ENCODE results near the gene RTN4IP1.
A peak's percentile ranks its signal among the peaks of the same experiment; 100 is the strongest.

The RTN4IP1 gene, protein sequence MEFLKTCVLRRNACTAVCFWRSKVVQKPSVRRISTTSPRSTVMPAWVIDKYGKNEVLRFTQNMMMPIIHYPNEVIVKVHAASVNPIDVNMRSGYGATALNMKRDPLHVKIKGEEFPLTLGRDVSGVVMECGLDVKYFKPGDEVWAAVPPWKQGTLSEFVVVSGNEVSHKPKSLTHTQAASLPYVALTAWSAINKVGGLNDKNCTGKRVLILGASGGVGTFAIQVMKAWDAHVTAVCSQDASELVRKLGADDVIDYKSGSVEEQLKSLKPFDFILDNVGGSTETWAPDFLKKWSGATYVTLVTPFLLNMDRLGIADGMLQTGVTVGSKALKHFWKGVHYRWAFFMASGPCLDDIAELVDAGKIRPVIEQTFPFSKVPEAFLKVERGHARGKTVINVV

DNA sequence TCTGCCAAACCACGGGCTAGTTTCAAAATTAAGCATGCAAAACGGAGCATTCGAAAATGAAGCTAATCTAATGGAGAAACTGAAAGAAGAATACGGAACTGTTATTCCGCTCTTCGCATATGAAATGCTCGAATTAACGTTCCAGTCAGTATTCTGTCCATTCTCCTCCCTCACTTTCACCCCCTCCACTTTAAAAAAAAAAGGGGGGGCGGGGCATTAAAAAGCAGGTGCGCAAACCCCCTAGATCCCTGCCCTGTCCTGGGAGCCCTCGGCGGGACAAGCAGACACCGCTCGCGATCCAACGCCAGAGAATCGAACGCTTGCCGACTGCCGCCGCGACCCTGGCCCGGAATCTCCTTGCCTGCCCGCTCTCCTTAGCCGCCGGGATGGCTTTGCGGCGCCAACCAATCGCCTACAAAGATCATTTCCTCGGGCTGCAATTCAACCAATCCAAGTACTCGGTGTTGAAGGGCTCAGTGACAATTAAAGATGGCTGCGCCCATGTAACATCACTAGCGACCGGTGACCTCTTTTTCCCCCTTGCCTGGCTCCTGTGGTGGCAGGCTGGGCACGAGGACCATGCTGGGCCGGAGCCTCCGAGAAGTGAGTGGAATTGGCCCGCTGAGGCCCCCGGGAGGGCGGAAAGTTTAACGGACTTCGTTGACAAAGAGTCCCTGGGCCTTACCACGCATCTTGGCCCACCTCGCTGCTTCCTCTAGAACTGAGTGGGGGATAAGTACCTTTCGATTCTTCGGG, at the start of gene RTN4IP1, which contains the start of gene QRSL1:
Gene RTN4IP1 (minus strand): TSS at position 396 of the 756 bp plus-strand sequence. CDS start 477 bp downstream, outside the sequence.
Gene QRSL1 (plus strand): TSS at position 476 of the 756 bp plus-strand sequence. CDS start 104 bp downstream, at position 580.
- DNase-seq = peak; percentile 92

DNA sequence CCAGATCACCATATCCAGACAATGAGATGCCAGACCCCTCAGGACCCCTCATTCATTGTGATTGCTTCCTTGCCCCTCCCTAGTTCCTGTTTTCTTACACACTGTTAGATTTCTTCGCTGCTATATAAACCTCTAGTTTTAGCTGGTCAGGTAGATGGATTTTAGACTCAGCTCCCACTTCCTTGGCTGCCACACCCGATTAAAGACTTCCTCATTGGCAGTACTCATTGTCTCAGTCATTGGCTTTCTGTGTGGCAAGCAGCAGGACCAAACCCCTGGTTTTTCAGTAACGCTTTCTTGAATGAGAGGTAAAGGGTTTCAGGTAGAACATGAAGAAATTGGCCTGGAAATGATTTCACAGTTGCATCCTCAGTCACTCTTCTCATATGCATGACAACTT, 48.0 kb upstream of the RTN4IP1 start:
- no peak for DNase-seq

DNA sequence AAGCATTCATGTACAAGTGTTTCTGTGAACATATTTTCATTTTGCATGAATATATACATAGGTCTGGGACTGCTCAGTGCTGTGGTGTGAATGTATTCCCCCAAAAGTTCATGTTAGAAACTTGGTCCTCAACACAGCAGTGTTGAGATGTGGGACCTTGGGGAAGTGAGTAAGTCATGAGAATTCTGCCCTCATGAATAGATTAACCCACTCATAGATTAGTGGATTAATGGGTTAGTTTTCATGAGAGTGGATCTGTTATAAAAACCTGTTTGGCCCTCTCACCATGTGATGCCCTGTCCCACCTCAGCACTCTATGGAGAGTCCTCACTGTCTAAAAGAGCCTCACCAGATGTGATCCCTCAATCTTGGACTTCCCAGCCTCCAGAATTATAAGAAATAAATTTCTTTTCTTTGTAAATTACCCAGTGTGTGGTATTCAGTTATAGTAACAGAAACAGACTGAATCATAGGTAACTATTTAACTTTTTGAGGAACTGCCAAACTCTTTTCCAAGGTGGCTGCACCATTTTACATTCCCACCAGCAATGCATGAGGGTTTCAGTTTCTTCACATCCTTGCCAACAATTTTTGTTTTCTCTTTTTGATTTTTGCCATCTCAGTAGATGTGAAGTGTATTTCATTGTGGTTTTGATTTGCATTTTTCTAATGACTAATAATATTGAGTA, 45.4 kb upstream of the RTN4IP1 start:
- DNase-seq = no peak

DNA sequence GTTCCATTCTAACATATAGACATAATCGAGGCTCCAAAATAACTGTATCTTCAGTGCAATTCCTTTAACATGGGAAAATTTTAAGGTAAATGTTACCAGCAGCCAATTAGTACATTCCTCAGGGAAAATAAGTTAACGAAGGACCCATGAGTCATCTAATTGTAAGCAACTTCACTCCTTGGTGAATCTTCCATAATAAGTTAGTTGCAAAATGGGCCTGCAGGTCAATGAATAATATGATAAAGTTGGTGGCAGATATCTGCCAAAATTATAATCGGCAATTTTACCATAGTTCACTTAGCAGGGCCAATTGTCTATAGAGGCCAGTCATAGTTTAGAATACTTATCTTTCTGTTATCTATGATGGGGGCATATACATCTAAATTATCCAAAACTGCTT, 42.4 kb upstream of the RTN4IP1 start:
- DNase-seq = no peak

DNA sequence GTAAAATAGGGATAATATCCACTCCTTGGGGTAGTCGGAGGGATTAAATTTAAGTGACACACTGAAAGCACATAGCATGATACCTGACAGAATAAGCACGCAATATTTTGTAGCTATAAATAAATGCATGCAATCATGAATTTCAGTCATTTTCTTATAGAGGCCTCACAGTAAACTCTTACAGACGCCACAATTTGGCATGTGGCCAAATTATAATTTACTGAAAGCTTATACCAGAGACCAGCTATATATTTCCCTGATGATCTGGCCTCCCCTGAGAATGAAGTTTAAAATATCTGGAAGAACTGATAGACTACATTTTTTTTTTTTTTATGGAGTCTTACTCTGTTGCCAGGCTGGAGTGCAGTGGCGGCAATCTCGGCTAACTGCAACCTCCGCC, 40.9 kb upstream of the RTN4IP1 start:
- no peak for DNase-seq

DNA sequence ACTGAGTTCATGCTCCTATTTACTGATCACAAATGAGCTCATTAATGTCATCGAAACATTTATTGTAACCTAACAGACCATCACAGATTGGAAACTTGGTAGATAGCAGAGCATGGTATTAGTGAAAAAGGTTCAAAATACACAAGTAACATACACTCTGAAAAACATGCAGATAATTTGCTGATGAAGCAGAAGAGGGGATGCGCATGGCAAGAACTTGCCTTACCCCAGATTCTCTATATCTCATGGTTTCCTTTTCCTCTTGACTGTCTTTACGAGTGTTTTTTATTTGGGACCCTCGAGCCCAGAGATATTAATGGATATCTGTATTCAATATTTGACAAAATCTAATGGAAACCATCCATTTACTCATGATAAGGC, 37.7 kb upstream of the RTN4IP1 start:
- DNase-seq = no peak

DNA sequence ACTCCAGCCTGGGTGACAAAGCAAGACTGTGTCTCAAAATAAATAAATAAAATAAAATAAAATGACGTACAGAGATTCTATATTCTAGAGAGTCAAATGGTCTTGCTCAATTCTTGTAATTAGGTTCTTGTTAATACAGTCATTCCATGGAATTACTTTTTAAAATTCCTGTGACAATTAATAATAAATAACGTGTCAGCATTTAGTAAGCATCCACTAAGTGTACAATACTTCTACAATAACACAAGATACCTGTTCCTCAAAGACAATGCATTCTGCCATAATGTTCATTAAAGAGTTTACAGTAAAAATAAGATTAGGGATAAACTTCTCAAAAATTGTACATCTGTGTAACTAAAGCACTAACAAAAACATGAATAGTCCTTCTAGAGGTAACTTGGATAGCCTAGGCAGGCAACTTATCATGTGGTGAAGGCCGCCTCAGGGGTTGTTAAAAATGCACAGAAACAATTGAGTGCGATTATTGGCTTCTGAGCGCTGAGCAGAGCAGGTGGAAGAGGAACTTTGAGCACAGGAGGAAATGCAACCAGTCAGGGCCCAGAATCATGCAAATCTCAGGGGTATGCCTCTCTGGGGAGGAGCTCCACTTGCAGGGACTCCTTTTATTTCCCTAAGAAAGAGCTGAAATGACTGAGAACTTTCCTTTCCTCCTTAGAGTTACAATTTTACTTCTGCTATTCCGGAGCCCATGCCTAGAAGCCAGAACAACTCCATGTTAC, 37.2 kb upstream of the RTN4IP1 start:
- DNase-seq = no peak

DNA sequence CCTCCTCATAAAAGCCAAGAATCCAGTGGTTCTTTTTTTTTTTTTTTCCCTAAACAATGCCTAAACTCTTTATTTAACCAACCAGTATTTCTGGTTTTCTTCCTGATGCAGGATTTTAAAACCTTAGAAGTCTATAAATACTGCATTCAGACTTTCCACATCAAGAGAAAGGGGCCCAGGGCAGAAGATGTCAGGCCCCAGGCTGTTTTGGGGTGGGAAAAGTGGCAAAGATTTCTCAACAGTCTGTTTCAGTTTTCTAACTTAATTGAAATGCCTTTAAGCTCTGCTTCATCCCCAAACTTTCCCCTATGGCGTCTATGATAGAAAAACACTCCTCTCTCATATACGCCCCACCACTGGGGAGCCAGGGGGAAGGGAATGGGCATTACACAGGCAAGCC, 33.2 kb upstream of the RTN4IP1 start:
- no peak for DNase-seq

DNA sequence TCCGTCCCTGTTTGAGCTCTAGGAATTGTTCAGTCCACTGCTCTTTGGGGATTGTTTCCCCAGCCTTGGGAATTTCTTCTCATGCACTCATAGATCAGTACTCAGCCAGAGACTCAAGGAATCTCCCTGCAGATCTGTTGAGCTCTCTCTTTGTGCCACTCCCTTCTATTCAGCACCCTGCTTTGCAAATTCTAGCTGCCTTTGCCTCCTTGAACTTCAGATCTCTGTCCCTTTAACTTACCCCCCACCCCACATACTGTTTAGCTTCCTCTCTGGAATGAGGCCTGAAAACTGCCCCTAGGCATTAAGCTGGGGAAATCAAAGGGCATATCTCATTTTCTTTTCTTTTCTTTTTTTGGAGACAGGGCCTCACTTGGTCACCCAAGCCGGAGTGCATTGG, 30.6 kb upstream of the RTN4IP1 start:
- DNase-seq = no peak

DNA sequence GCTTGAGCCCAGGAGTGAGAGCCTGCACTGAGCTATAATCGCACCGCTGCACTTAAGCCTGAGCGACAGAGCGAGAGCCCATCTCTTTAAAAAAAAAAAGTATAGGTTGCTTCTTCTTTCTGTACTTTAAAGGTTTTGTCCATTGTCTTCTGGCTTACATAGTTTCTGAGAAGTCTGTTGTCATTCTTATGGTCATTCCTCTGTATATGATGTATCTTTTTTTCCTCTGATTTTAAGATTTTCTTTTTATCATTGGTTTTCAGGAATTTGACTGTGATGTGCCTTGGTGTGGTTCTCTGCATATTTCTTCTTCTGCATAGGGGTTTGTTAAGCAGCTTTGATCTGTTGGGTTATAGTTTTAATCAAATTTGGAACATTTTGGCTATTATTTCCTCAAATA, 29.2 kb upstream of the RTN4IP1 start:
- no peak for DNase-seq

DNA sequence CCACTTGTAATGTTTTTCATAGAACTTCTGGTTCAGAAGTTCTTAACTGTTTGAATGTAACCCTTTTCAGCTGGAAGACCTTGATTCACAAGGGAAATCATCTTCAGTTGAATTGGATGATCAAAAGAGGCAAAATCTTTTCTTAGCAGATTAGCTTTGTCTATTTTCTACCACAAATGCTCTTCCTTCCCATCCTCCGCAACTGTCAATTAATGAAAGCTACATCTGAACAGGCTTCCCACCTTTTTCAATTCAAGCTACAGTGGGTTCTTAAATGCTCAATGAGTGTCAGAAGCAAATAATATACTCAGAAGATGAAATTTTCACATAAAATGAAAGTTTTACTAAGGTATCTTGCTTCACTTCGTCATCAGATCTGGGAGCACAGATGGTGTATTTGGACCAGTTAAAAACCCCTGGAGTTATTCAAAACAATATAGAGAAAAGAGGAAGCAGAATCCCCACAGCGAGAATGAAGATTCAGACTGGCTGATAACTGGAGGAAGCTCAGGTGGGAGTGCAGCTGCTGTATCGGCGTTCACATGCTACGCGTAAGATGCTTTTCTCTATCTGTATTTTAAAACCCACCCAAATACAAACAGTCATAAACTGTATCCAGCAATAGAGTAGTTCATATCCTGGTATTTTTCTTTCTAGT, 19.5 kb upstream of the RTN4IP1 start:
- DNase-seq = no peak

DNA sequence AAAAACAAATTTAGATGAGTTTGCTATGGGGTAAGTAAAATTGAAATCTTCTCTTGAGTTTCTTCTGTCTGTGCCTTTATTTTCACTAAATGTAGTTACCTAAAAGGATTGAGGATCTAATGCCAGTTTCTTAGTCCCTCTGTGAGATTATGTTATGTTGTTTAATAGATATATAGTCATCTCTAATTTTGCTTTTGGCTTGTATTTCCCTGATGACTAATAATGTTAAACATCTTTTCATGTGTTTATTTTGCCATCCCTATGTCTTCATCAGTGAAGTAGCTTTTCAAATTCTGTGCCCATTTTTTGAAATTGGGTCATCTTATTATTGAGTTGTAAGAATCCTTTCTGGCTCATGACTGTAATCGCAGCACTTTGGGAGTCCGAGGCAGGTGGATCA, 13.8 kb upstream of the RTN4IP1 start:
- DNase-seq = no peak

DNA sequence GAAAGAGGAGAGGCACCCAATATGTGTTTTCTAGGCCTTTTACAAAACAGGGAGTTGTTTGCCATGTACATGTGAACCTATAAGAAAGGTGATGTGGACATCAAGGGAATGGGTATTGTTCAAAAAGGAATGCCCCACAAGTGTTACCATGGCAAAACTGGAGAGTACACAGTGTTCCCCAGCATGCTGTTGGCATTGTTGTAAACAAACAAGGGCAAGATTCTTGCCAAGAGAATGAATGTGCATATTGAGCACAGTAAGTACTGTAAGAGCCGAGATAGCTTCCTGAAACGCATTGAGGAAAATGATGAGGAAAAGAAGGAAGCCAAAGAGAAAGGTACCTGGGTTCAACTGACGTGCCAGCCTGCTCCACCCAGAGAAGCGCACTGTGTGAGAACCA, 13.2 kb upstream of the RTN4IP1 start:
- no peak for DNase-seq

DNA sequence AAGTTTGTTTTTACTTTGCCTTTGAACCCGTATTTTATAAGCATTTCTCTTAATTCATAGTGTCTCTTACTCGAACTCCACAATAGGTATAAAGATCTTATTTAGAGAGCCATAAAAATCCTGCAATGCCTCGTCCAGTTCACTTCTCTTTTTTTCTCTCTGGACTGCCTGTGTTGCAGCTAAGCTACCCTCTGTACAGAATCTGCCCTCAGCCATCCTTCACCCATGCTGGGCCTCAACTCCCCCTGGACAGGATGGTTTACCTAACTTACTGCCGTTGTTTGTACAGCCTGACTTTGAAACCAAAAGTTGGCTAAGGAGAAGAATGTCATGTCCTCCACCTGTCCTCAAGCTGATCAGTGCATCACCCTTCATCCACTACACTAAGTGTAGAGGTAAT, 10.5 kb upstream of the RTN4IP1 start:
- DNase-seq = no peak

DNA sequence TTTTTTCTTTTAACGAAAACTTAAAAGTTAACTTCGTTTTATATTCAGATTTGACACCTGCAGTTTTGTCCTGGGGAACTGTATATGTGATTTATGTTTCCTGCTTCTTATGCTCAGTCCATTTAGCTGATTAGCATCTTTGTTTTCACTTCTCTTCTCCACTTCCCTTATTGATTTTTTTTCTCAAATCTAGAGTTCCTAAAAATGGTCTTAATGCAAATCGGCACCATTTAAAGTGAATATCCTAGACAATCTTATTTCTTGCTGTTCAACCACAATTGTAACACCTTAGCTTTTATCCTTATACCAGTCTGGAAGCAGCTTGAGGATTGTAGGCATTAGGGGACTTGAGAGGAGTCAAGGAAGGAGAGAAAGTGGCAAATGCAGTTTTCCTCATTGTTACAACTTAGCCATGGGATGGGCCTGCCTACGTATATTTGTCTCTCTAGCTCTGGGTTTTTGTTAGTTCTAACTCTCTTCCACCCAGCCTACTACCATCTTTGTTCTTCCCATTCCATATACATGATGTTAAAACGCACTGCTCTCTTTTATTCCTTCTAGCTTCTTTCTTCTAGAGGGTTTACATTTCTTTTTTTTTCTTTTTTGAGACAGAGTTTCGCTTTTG, 8.5 kb upstream of the RTN4IP1 start:
- no peak for DNase-seq

DNA sequence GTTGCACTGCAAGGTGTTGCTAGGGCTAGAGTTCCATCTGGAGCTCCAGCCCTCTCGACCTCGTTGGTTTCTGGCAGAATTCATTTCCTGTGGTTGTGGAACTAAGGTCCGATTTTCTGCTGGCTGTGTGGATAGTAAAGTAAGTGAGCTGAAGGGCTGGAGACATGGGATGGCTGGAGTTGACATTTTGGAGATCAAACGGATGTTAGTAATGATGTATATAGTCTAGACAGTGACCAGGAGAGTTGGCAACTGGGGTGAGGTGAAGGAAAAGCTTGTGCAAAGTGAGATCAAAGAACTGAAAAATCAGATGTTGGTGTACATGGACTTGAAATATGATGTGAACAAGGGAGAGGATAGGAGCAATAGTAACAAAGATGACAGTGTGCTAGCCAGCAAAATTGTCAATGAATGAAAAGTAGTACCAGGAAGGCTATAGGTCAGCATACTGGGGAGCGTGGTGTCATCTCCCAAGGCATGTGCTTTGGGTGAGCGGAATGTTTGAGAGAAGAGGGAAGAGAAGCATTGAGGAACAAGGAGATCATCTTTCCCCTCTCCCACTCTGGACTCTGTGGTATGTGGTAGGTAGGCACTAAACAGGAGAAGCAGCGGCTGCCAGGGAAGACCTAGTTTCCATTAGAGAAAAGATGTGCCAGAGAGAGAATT, 7.9 kb upstream of the RTN4IP1 start:
- no peak for DNase-seq

DNA sequence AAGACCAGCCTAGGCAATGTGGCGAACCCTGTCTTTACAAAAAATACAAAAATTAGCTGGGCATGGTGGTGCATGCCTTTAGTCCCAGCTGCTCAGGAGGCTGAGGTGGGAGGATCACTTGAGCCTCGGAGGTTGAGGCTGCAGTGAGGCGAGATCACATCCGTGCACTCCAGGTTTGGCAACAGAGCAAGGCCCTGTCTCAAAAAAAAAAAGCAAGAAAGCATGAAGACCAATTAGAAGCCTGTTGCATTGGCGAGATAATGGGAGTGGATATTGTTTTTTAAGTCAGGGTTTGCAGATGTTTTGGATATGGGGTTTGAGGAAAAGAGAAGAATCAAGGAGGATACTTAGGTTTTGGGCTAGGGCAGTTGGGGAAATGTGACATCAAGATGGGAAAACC, 5.3 kb upstream of the RTN4IP1 start:
- DNase-seq = no peak

DNA sequence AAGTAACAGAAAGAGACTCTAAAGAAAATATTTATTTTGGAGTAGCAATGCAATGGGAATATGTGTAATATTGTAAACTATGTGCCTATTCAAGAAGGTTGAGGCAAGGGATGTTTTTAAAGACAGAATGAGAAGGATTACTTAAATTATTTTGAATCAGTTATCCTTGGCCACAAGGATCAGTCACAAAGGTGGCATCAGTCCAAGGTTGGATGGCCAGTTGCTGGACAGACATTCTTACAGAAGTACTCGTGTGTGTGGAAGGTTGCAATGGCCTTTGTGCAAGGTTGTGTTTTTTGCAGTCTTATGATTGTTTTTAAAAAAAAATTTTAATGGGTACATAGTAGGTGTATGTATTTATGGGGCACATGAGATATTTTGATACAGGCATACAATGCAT, 2.0 kb upstream of the RTN4IP1 start:
- peak; percentile 20 for DNase-seq

DNA sequence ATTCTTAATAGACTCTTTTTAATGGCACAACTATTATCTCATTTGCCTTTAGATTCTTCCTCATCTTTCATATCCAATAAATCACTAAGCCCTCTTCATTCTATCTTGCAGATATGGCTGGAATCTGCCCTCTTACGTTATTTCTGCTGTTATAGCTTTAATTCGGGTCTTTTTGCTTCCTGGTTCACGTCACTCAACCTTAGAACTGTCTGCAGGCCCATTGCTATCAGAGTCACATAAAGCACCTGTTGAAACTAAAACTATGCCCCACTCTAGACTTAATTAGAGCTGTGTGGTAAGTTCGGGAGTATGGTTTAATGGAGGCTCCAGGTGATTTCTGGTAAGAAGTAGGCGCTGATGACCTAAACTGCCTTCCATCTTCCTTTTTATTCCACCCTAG, 1.1 kb upstream of the RTN4IP1 start:
- no peak for DNase-seq

DNA sequence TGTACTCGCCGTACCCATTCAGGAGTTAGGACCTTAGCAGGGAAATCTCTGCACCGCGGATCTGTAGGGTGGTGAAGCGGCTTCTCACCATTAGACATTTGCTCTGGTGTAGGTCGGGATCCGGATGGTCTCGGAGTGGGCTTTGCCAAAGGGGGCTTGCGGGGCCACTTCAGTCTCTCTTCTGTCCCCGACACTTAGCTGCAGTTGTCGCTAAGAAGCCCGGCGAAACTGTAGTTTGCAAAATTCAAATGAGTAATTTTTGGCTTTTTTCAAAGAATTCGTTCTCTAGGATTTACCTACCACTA, 513 bp upstream of the RTN4IP1 start:
- no peak for DNase-seq

DNA sequence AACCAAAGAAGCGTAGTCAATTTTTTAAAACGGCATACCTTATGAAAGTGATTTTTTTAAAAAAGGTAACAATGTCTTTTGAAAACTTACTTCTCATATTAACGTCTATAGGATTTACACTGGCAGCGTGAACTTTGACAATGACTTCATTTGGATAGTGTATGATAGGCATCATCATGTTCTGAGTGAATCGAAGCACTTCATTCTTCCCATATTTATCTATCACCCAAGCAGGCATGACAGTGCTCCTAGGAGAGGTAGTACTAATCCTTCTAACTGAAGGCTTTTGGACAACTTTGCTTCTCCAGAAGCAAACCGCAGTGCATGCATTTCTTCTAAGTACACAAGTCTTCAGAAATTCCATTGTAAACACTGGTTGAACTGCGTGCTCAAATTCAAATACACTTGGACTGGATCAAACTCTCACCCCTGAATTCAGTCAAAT, 618 bp downstream of the RTN4IP1 start:
- DNase-seq = peak; percentile 7
